Measurements from ENCODE around the gene MAD1L1. TPM values are rescaled to one million over a fixed set of nuclear protein-coding genes. Genes with fewer than 3 reads are reported as not detected.

MAD1L1 gene
- total and polyA plus RNA-seq, 2 of the 8 experiments (the other 6 are each of a cell fraction or from before 2014, with no cell fraction given): 40.4 to 44.6 TPM

GRCh38 chr7:2145835-2146580 is 86.7 kb downstream of the MAD1L1 start:
- DNase-seq (ENCODE audit: low read depth in 1 of 2, low spot score in 2 of 2) (no peak), FAIRE-seq (no peak)
- no peak overlapping the region for H2BK20ac ChIP-seq (ENCODE audit: low read length)
- no peak overlapping the region for H2BK15ac ChIP-seq (ENCODE audit: low read length)
- H3K27ac ChIP-seq (ENCODE audit: low read depth, low read length): no peak overlapping the region
- peaks cover 0 to 3% (median 0%) of the 10 kb centered on the region in 4 experiments; a peak in 1 of 7 replicates for H3K4me1 ChIP-seq (replicated peaks in 1 of 4; ENCODE audit: control insufficient read depth in 3 of 4, insufficient read depth in 4 of 4, low read length in 3 of 4)
- WGBS, 2 experiments (ENCODE audit: extremely low coverage in 1 of 2, insufficient coverage in 1 of 2, insufficient read length in 1 of 2, insufficient replicate concordance in 2 of 2, low coverage in 1 of 2, low lambda C conversion rate in 2 of 2, missing lambda C conversion rate in 1 of 2): 97% methylated on average over 42 of the region's 42 CpGs; no CpG with 5 or more reads in 1 of the 2 experiments
- H2AFZ ChIP-seq (ENCODE audit: low read length): no peak overlapping the region
- H3K36me3 ChIP-seq (ENCODE audit: control insufficient read depth in 2 of 4, insufficient read depth in 4 of 4, low read length in 3 of 4): peaks cover 0 to 24% (median 6%) of the 10 kb centered on the region in 4 experiments; a peak in 5 of 8 replicates
- no peak overlapping the region for H3K18ac ChIP-seq (ENCODE audit: extremely low read depth, low read length)
- H3K4ac ChIP-seq (replicated peaks; ENCODE audit: insufficient read length, low read depth, low read length): no peak overlapping the region
- no peaks in the 10 kb centered on the region; a peak in 1 of 4 replicates for H3K79me2 ChIP-seq (ENCODE audit: control insufficient read depth in 1 of 2, insufficient read depth in 2 of 2, low read length in 2 of 2)
- no peak overlapping the region for H4K8ac ChIP-seq (ENCODE audit: extremely low read depth, insufficient read depth, low read length)
- H3K23ac ChIP-seq (ENCODE audit: insufficient read length): no peak overlapping the region
- H3K79me1 ChIP-seq (ENCODE audit: low read depth, low read length): no peaks in the 10 kb centered on the region; the same call in 1 of the 2 replicates
- no peak overlapping the region for H3K56ac ChIP-seq (replicated peaks; ENCODE audit: insufficient read length, low read depth, low read length)
- no peaks in the 10 kb centered on the region for H3K9me3 ChIP-seq (ENCODE audit: insufficient read depth in 2 of 2, low read depth in 1 of 2, low read length in 1 of 2)
- H2AK5ac ChIP-seq (ENCODE audit: low read depth, low read length): no peak overlapping the region
- H2BK120ac ChIP-seq (replicated peaks; ENCODE audit: low read depth, low read length): no peak overlapping the region
- no peaks in the 10 kb centered on the region for H3K23me2 ChIP-seq (ENCODE audit: low read depth, low read length)
- H3K4me2 ChIP-seq (ENCODE audit: insufficient read depth in 1 of 2, low read depth in 2 of 2, low read length in 2 of 2): no peak overlapping the region
- H3K4me3 ChIP-seq (ENCODE audit: extremely low read depth in 1 of 4, insufficient read depth in 2 of 4, low read depth in 3 of 4, low read length in 4 of 4): no peak overlapping the region
- no peak overlapping the region; the same call in 1 of the 2 replicates for H2BK5ac ChIP-seq (ENCODE audit: low read depth, low read length)
- POLR2A ChIA-PET (ENCODE audit: partially characterized antibody): interaction anchor here (0.6 kb wide), 1 partner anchor 232 kb away, joined by 4 read pairs; no protein-coding TSS in a partner anchor
- H4K5ac ChIP-seq (ENCODE audit: insufficient read length, low read depth, low read length): no peak overlapping the region
- CTCF ChIA-PET (ENCODE audit: partially characterized antibody): interaction anchor here (0.6 to 7.0 kb wide), 13 partner anchors 9 to 221 kb away, joined by 3 to 43 read pairs (median 4); no protein-coding TSS in a partner anchor
- H3K9ac ChIP-seq (replicated peaks in 1 of 4; ENCODE audit: extremely low read depth in 1 of 4, low read depth in 3 of 4, low read length in 3 of 4): no peak overlapping the region
- H3K27me3 ChIP-seq (replicated peaks in 1 of 4; ENCODE audit: control insufficient read depth in 3 of 4, extremely low read depth in 1 of 4, insufficient read depth in 3 of 4, low read length in 3 of 4): no peaks in the 10 kb centered on the region
- no peak overlapping the region for H4K91ac ChIP-seq (replicated peaks; ENCODE audit: insufficient read length, low read length)
- H4K20me1 ChIP-seq (replicated peaks in 1 of 2; ENCODE audit: control insufficient read depth in 1 of 2, insufficient read depth in 2 of 2, low read length in 2 of 2): peaks cover 2 to 4% of the 10 kb centered on the region in 2 experiments
- H2BK12ac ChIP-seq (ENCODE audit: low read depth, low read length): no peak overlapping the region
- H3K14ac ChIP-seq (ENCODE audit: insufficient read length): no peak overlapping the region
- TF ChIP-seq BACH1 (IDR thresholded peaks at IDR 0.05; ENCODE audit: low read length) (no peak), PHF8 (conservative IDR thresholded peaks at IDR 0.05; ENCODE audit: low read depth, low read length) (no peak), TAF1 (IDR thresholded peaks at IDR 0.05; ENCODE audit: low read depth, low read length) (no peak), RNF2 (IDR thresholded peaks at IDR 0.05; ENCODE audit: borderline replicate concordance, low read depth, low read length, missing control alignments, poor library complexity, severe bottlenecking) (no peak), EGR1 (IDR thresholded peaks at IDR 0.05; ENCODE audit: borderline replicate concordance, low read depth, low read length) (no peak), SP1 (IDR thresholded peaks at IDR 0.05; ENCODE audit: low read depth, low read length) (no peak), SUZ12 (IDR thresholded peaks at IDR 0.05; ENCODE audit: low read length) (no peak), RXRA (IDR thresholded peaks at IDR 0.05; ENCODE audit: insufficient read depth, low read depth, low read length) (no peak), SIRT6 (IDR thresholded peaks at IDR 0.05; ENCODE audit: low read length) (no peak), CHD2 (IDR thresholded peaks at IDR 0.05; ENCODE audit: low read length) (no peak), SAP30 (IDR thresholded peaks at IDR 0.05; ENCODE audit: insufficient read depth, insufficient replicate concordance, low read length) (no peak), KDM4A (IDR thresholded peaks at IDR 0.05; ENCODE audit: low read depth, low read length, severe bottlenecking) (no peak), ZNF274 (IDR thresholded peaks at IDR 0.05; ENCODE audit: borderline replicate concordance, extremely low read depth, low read length) (no peak)
